H9 (cell line): ENCODE measurements around the gene FARP1. TPM values are rescaled to one million over a fixed set of nuclear protein-coding genes. Genes with fewer than 3 reads are reported as not detected.

Experiments used
- DNase-seq: peaks from one replicate; pipeline ENCODE4 v3.0.0-alpha.2; 2017
- H2AFZ ChIP-seq: one replicate; pipeline ENCODE4 v1.6.1; 2013; ENCODE audit warnings: mild to moderate bottlenecking, low read length, control low read depth, moderate library complexity
- H2AK5ac ChIP-seq: 2 replicates; pipeline ENCODE4 v1.6.1; 2013; ENCODE audit warnings: low read length, control low read depth, mixed read lengths; ENCODE audit not compliant: insufficient read length
- H2BK120ac ChIP-seq: one replicate; pipeline ENCODE4 v1.6.1; 2013; ENCODE audit warnings: low read depth, mild to moderate bottlenecking, low read length, control low read depth, inconsistent platforms; ENCODE audit not compliant: poor library complexity, severe bottlenecking
- H2BK12ac ChIP-seq: 2 replicates; pipeline ENCODE4 v1.6.1; 2013; ENCODE audit warnings: low read length, control low read depth, mixed read lengths, low read depth; ENCODE audit not compliant: insufficient read length
- H2BK15ac ChIP-seq: 2 replicates; pipeline ENCODE4 v1.6.1; 2013; ENCODE audit warnings: low read depth, low read length, control low read depth
- H2BK20ac ChIP-seq: one replicate; pipeline ENCODE4 v1.6.1; 2013; ENCODE audit warnings: low read depth, mild to moderate bottlenecking, low read length, control low read depth, inconsistent platforms; ENCODE audit not compliant: poor library complexity, severe bottlenecking
- H2BK5ac ChIP-seq: 2 replicates; pipeline ENCODE4 v1.6.1; 2013; ENCODE audit warnings: low read length, control low read depth, mixed read lengths; ENCODE audit not compliant: insufficient read length
- H3K14ac ChIP-seq: 2 replicates; pipeline ENCODE4 v1.6.1; 2013; ENCODE audit warnings: low read length, control low read depth; ENCODE audit not compliant: insufficient read depth
- H3K18ac ChIP-seq: 2 replicates; pipeline ENCODE4 v1.6.1; 2013; ENCODE audit warnings: low read depth, mild to moderate bottlenecking, mixed read lengths, low read length, control low read depth; ENCODE audit not compliant: insufficient read length
- H3K23ac ChIP-seq: 2 replicates; pipeline ENCODE4 v1.6.1; 2013; ENCODE audit warnings: low read length, control low read depth, mixed read lengths, low read depth; ENCODE audit not compliant: insufficient read length
- H3K23me2 ChIP-seq: 2 replicates; pipeline ENCODE4 v1.6.1; 2013; ENCODE audit warnings: low read depth, mild to moderate bottlenecking, mixed read lengths, low read length, control low read depth; ENCODE audit not compliant: insufficient read length, poor library complexity, severe bottlenecking
- H3K27ac ChIP-seq: 2 replicates; pipeline ENCODE4 v1.5.1; 2013; ENCODE audit warnings: low read length, control low read depth, mixed read lengths, low read depth; ENCODE audit not compliant: insufficient read length
- H3K27me3 ChIP-seq: 2 replicates; pipeline ENCODE4 v1.6.1; 2013; ENCODE audit warnings: low read length, control low read depth, inconsistent platforms; ENCODE audit not compliant: insufficient read depth
- H3K4ac ChIP-seq: 2 replicates; pipeline ENCODE4 v1.6.1; 2013; ENCODE audit warnings: low read depth, mild to moderate bottlenecking, control low read depth, inconsistent platforms, low read length, moderate library complexity
- H3K4me1 ChIP-seq: 2 replicates; pipeline ENCODE4 v1.6.1; 2013; ENCODE audit warnings: low read length, control low read depth, inconsistent platforms; ENCODE audit not compliant: insufficient read depth
- H3K4me2 ChIP-seq: 2 replicates; pipeline ENCODE4 v1.6.1; 2013; ENCODE audit warnings: low read length, control low read depth, mixed read lengths; ENCODE audit not compliant: insufficient read length, insufficient read depth
- H3K56ac ChIP-seq: 2 replicates; pipeline ENCODE4 v1.6.1; 2013; ENCODE audit warnings: low read depth, mild to moderate bottlenecking, mixed read lengths, low read length, control low read depth; ENCODE audit not compliant: insufficient read length
- H3K79me1 ChIP-seq: 2 replicates; pipeline ENCODE4 v1.6.1; 2013; ENCODE audit warnings: low read depth, mild to moderate bottlenecking, moderate library complexity, low read length, control low read depth, inconsistent platforms; ENCODE audit not compliant: insufficient read depth, poor library complexity, severe bottlenecking
- H3K79me2 ChIP-seq: 2 replicates; pipeline ENCODE4 v1.6.1; 2013; ENCODE audit warnings: low read length, control low read depth, inconsistent platforms; ENCODE audit not compliant: insufficient read depth
- H3K9ac ChIP-seq: 2 replicates; pipeline ENCODE4 v1.6.1; 2013; ENCODE audit warnings: low read length, control low read depth, mixed read lengths; ENCODE audit not compliant: insufficient read length; ENCODE audit errors: extremely low read depth
- H3K9me3 ChIP-seq: one replicate; pipeline ENCODE4 v1.6.1; 2013; ENCODE audit warnings: low read depth, low read length, inconsistent platforms; ENCODE audit not compliant: control insufficient read depth
- H3T11ph ChIP-seq: one replicate; pipeline ENCODE4 v1.6.1; 2013; ENCODE audit warnings: mild to moderate bottlenecking, low read length, control low read depth, inconsistent platforms
- H4K20me1 ChIP-seq: one replicate; pipeline ENCODE4 v1.6.1; 2013; ENCODE audit not compliant: control insufficient read depth, insufficient read length, insufficient read depth
- H4K5ac ChIP-seq: 2 replicates; pipeline ENCODE4 v1.6.1; 2013; ENCODE audit warnings: low read depth, mild to moderate bottlenecking, mixed read lengths, low read length, control low read depth; ENCODE audit not compliant: insufficient read length
- H4K8ac ChIP-seq: replicated peaks from 2 replicates; pipeline ENCODE4 v1.6.1; 2013; ENCODE audit warnings: low read length, control low read depth, mixed read lengths, low read depth; ENCODE audit not compliant: insufficient read length
- H4K91ac ChIP-seq: 2 replicates; pipeline ENCODE4 v1.6.1; 2013; ENCODE audit warnings: low read depth, mild to moderate bottlenecking, moderate library complexity, mixed read lengths, low read length, control low read depth; ENCODE audit not compliant: insufficient read length
- H3K27ac Mint-ChIP-seq, 3 experiments: 2 replicates in 2 of 3; 3 replicates in 1 of 3; pipeline ENCODE4 v1.8.0; 2020 to 2021; ENCODE audit warnings: mixed read lengths in 3 of 3, mild to moderate bottlenecking in 1 of 3, moderate library complexity in 1 of 3
- H3K27me3 Mint-ChIP-seq: 2 replicates; pipeline ENCODE4 v1.8.0; 2021; ENCODE audit warnings: low read depth, mild to moderate bottlenecking, moderate library complexity, mixed read lengths
- H3K36me3 Mint-ChIP-seq, 3 experiments: 2 replicates in 2 of 3; 3 replicates in 1 of 3; pipeline ENCODE4 v1.8.0; 2020 to 2021; ENCODE audit warnings: low read depth in 3 of 3, mixed read lengths in 3 of 3; ENCODE audit not compliant: insufficient read depth in 1 of 3
- H3K4me1 Mint-ChIP-seq, 2 experiments: 2 replicates each; pipeline ENCODE4 v1.8.0; 2020; ENCODE audit warnings: mixed read lengths in 2 of 2
- H3K4me3 Mint-ChIP-seq, 2 experiments: 2 replicates in 1 of 2; 3 replicates in 1 of 2; pipeline ENCODE4 v1.8.0; 2020 to 2021; ENCODE audit warnings: mild to moderate bottlenecking in 2 of 2, mixed read lengths in 2 of 2, moderate library complexity in 1 of 2
- H3K9me3 Mint-ChIP-seq, 2 experiments: 2 replicates in 1 of 2; 3 replicates in 1 of 2; pipeline ENCODE4 v1.8.0; 2020; ENCODE audit warnings: mild to moderate bottlenecking in 2 of 2, mixed read lengths in 2 of 2, moderate library complexity in 1 of 2
- CTCF ChIP-seq: fragments of 200-600 bp; sonication (generic); conservative IDR thresholded peaks from 3 replicates; pipeline ENCODE4 v1.8.0; 2021; ENCODE audit warnings: antibody characterized with exemption, mild to moderate bottlenecking
- WGBS: extraction: QIAGEN DNeasy Blood & Tissue Kit; methylation state at CpG from one replicate; pipeline ENCODE4 v1.1.7; 2013; ENCODE audit warnings: missing lambda C conversion rate, low lambda C conversion rate, mixed read lengths; ENCODE audit not compliant: insufficient read length; ENCODE audit errors: extremely low coverage; 5-methylcytosine and 5-hydroxymethylcytosine counted together
- total RNA-seq: library from RNA; stranded (reverse); gene quantifications from 2 replicates; pipeline ENCODE4 v1.2.1, GENCODE V29; 2021

Gene FARP1
- total RNA-seq, 1 experiment from 2014 or later = 95.9 TPM

- peak; percentile 45 for TF ChIP-seq CTCF
- no peak overlapping the region for H3K4ac ChIP-seq
- no peak overlapping the region for H2AFZ ChIP-seq
- no peak overlapping the region for H4K5ac ChIP-seq
- no peak overlapping the region for H3K4me2 ChIP-seq
- H3K23ac ChIP-seq = no peak overlapping the region
- H3T11ph ChIP-seq = no peak overlapping the region
- no peaks in the 10 kb centered on the region for H4K20me1 ChIP-seq
- no peak overlapping the region for H3K14ac ChIP-seq
- no peaks in the 10 kb centered on the region for H3K27me3 ChIP-seq
- no peak overlapping the region for H3K27ac ChIP-seq
- no peak overlapping the region for H2BK12ac ChIP-seq
- H2BK15ac ChIP-seq = no peak overlapping the region
- WGBS = no CpG with 5 or more reads among the region's 10 CpGs
- H2AK5ac ChIP-seq = no peak overlapping the region
- H3K9me3 Mint-ChIP-seq = peaks cover 8 to 25% of the 10 kb centered on the region in 2 experiments
- no peak overlapping the region for H2BK5ac ChIP-seq
- H4K91ac ChIP-seq = no peak overlapping the region
- no peaks in the 10 kb centered on the region for H3K79me1 ChIP-seq
- H3K18ac ChIP-seq = no peak overlapping the region
- no peaks in the 10 kb centered on the region for H3K79me2 ChIP-seq
- no peak overlapping the region for H4K8ac ChIP-seq
- H3K4me1 ChIP-seq = no peaks in the 10 kb centered on the region
- peak; percentile 36 for DNase-seq
- peaks cover 2% of the 10 kb centered on the region for H3K27me3 Mint-ChIP-seq
- no peak overlapping the region for H3K56ac ChIP-seq
- no peak overlapping the region for H3K4me3 Mint-ChIP-seq
- H3K27ac Mint-ChIP-seq = no peak overlapping the region
- no peak overlapping the region for H2BK120ac ChIP-seq
- no peaks in the 10 kb centered on the region for H3K9me3 ChIP-seq
- peaks cover 15 to 18% of the 10 kb centered on the region in 2 experiments for H3K4me1 Mint-ChIP-seq
- H3K9ac ChIP-seq = no peak overlapping the region
- no peak overlapping the region for H2BK20ac ChIP-seq
- H3K23me2 ChIP-seq = no peaks in the 10 kb centered on the region
- peaks cover 6 to 27% (median 6%) of the 10 kb centered on the region in 3 experiments for H3K36me3 Mint-ChIP-seq
Measured at GRCh38 chr13:98103942-98104880, 38.7 kb upstream of the FARP1 start.
